IPS-18c (cell line): ENCODE data around the gene EVX2.

ENCODE experiments used
- H3K4me3 ChIP-seq: 2 replicates; pipeline ENCODE4 v1.7.0; 2013; ENCODE audit warnings: low read depth, mild to moderate bottlenecking, low read length, moderate library complexity; ENCODE audit not compliant: insufficient read depth
- H3K9me3 ChIP-seq: one replicate; pipeline ENCODE4 v1.6.1; 2013; ENCODE audit warnings: mild to moderate bottlenecking, low read length, moderate library complexity; ENCODE audit not compliant: control insufficient read depth, insufficient read depth

Gene EVX2

GRCh38 chr2:176080540-176081375 lies 3.0 kb downstream of the EVX2 start:
- peak overlapping the region; percentile 31; the same call in 1 of the 2 replicates for H3K4me3 ChIP-seq
- peaks cover 7% of the 10 kb centered on the region for H3K9me3 ChIP-seq

- Histone ChIP-seq H3K4me3 (peak overlapping the region; percentile 1; the same call in 1 of the 2 replicates), H3K9me3 (peaks cover 7% of the 10 kb centered on the region)
Measured at GRCh38 chr2:176079831-176080539, 3.8 kb downstream of the EVX2 start.

- H3K4me3 ChIP-seq = peak overlapping the region; percentile 1
- peaks cover 7% of the 10 kb centered on the region for H3K9me3 ChIP-seq
Measured at GRCh38 chr2:176079285-176079830, 4.4 kb downstream of the EVX2 start.

GRCh38 chr2:176078541-176079284 lies 5.0 kb downstream of the EVX2 start:
- Histone ChIP-seq H3K9me3 (peaks cover 5% of the 10 kb centered on the region), H3K4me3 (peak overlapping the region; percentile 1; the same call in 1 of the 2 replicates)

GRCh38 chr2:176076796-176077195 lies 7.0 kb downstream of the EVX2 start:
- peaks cover 2% of the 10 kb centered on the region for H3K9me3 ChIP-seq
- H3K4me3 ChIP-seq = no peak overlapping the region

GRCh38 chr2:176076063-176076462 lies 7.7 kb downstream of the EVX2 start:
- no peak overlapping the region for H3K4me3 ChIP-seq

GRCh38 chr2:176075481-176075880 lies 8.3 kb downstream of the EVX2 start:
- peaks cover 2% of the 10 kb centered on the region for H3K9me3 ChIP-seq
- H3K4me3 ChIP-seq = no peak overlapping the region

More at GRCh38 chr2:176076063-176076462, 7.7 kb downstream of the EVX2 start:
- H3K9me3 ChIP-seq = peaks cover 2% of the 10 kb centered on the region

- H3K9me3 ChIP-seq = peaks cover 2% of the 10 kb centered on the region
- H3K4me3 ChIP-seq = no peak overlapping the region
Measured at GRCh38 chr2:176074919-176075425, 8.8 kb downstream of the EVX2 start.

- Histone ChIP-seq H3K4me3 (no peak overlapping the region), H3K9me3 (no peaks in the 10 kb centered on the region)
Measured at GRCh38 chr2:176072951-176073904, 10.5 kb downstream of the EVX2 start.

GRCh38 chr2:176072292-176072669 lies 11.5 kb downstream of the EVX2 start:
- no peaks in the 10 kb centered on the region for H3K9me3 ChIP-seq
- no peak overlapping the region for H3K4me3 ChIP-seq

- H3K4me3 ChIP-seq = no peak overlapping the region
- H3K9me3 ChIP-seq = peaks cover 5% of the 10 kb centered on the region
Measured at GRCh38 chr2:176071330-176072291, 12.2 kb downstream of the EVX2 start.

- H3K4me3 ChIP-seq = no peak overlapping the region; the same call in 1 of the 2 replicates
- H3K9me3 ChIP-seq = peaks cover 9% of the 10 kb centered on the region
Measured at GRCh38 chr2:176068419-176068832, 15.3 kb downstream of the EVX2 start.

- Histone ChIP-seq H3K4me3 (no peak overlapping the region; the same call in 1 of the 2 replicates), H3K9me3 (peaks cover 9% of the 10 kb centered on the region)
Measured at GRCh38 chr2:176067589-176068418, 16.0 kb downstream of the EVX2 start.
